NCI-H345 treated with DMSO at 0.1 percent for 48 hours (cell line): ENCODE results near the gene NFX1.
"Not testable (repeated sequence)": the region's sequence is repeated elsewhere in the genome, so short reads cannot be mapped to it uniquely, and the experiment has no call there.

Experiments used
- DNase-seq: peaks from one replicate; lab custom pipeline; 2025; ENCODE audit not compliant: unreplicated experiment; lab: John Stamatoyannopoulos, UW

NFX1 gene

GRCh38 chr9:33354651-33355211 is 64.4 kb downstream of the NFX1 start:
- DNase-seq: no peak

- no peak for DNase-seq
Observed at GRCh38 chr9:33355933-33356332, 65.6 kb downstream of the NFX1 start.

GRCh38 chr9:33358641-33359040 is 68.3 kb downstream of the NFX1 start:
- not testable (repeated sequence) for DNase-seq

- DNase-seq: no peak
Observed at GRCh38 chr9:33364127-33364526, 73.8 kb downstream of the NFX1 start.

GRCh38 chr9:33364814-33365213 is 74.5 kb downstream of the NFX1 start:
- not testable (repeated sequence) for DNase-seq

- DNase-seq: no peak
Observed at GRCh38 chr9:33366979-33367480, 76.7 kb downstream of the NFX1 start.

GRCh38 chr9:33372900-33373299 is 82.6 kb downstream of the NFX1 start:
- DNase-seq: no peak

GRCh38 chr9:33374190-33374589 is 83.9 kb downstream of the NFX1 start:
- DNase-seq: no peak

GRCh38 chr9:33374634-33375237 is 84.4 kb downstream of the NFX1 start:
- peak; percentile 2 for DNase-seq

- DNase-seq: no peak
Observed at GRCh38 chr9:33375238-33375840, 85.0 kb downstream of the NFX1 start.

- no peak for DNase-seq
Observed at GRCh38 chr9:33375841-33376321, 85.6 kb downstream of the NFX1 start.

GRCh38 chr9:33377089-33377715 is 86.9 kb downstream of the NFX1 start:
- DNase-seq: no peak

GRCh38 chr9:33378121-33378795 is 87.9 kb downstream of the NFX1 start:
- no peak for DNase-seq

GRCh38 chr9:33379666-33380389 is 89.5 kb downstream of the NFX1 start:
- DNase-seq: no peak

GRCh38 chr9:33380390-33381094 is 90.2 kb downstream of the NFX1 start:
- no peak for DNase-seq

GRCh38 chr9:33381231-33381791 is 91.0 kb downstream of the NFX1 start:
- DNase-seq: no peak

- not testable (repeated sequence) for DNase-seq
Observed at GRCh38 chr9:33382397-33382796, 92.1 kb downstream of the NFX1 start.

GRCh38 chr9:33383396-33383795 is 93.1 kb downstream of the NFX1 start:
- DNase-seq: not testable (repeated sequence)

- DNase-seq: not testable (repeated sequence)
Observed at GRCh38 chr9:33385536-33385935, 95.2 kb downstream of the NFX1 start.
